HAP-1 (cell line): ENCODE data around the gene PRR33.

Experiments
- DNase-seq, 2 experiments: peaks; one replicate each; pipeline ENCODE4 v3.0.0-alpha.2; 2016 to 2020; ENCODE audit warnings: low spot score in 2 of 2
- H3K27me3 ChIP-seq: fragments of 250-450 bp; sonication (Bioruptor Pico); 2 replicates; pipeline ENCODE4 v1.5.1; 2020; ENCODE audit warnings: low read depth, mild to moderate bottlenecking, moderate library complexity
- H3K36me3 ChIP-seq: fragments of 250-450 bp; sonication (Bioruptor Pico); replicated peaks from 2 replicates; pipeline ENCODE4 v1.5.1; 2020; ENCODE audit warnings: mild to moderate bottlenecking
- H3K4me1 ChIP-seq: fragments of 250-450 bp; sonication (Bioruptor Pico); 2 replicates; pipeline ENCODE4 v1.5.1; 2020; ENCODE audit warnings: mild to moderate bottlenecking
- H3K4me3 ChIP-seq: fragments of 250-450 bp; sonication (Bioruptor Pico); 2 replicates; pipeline ENCODE4 v1.5.1; 2020; ENCODE audit warnings: mild to moderate bottlenecking, moderate library complexity
- H3K9me3 ChIP-seq: fragments of 250-450 bp; sonication (Bioruptor Pico); 2 replicates; pipeline ENCODE4 v1.5.1; 2020; ENCODE audit warnings: mild to moderate bottlenecking, moderate library complexity
- in situ Hi-C: fragments of 300-500 bp; cut with MboI; formaldehyde crosslinking; loops from 3 replicates; pipeline ENCODE4 v1.14.3; 2020; ENCODE audit warnings: low sequenced_read_pairs, inconsistent platforms, mixed read lengths

The PRR33 gene

GRCh38 chr11:1839924-1840779 is 51.5 kb downstream of the PRR33 start:
- H3K36me3 ChIP-seq, result no peaks in the 10 kb centered on the region
- in situ Hi-C loops, result no loop called here
- no peaks in the 10 kb centered on the region for H3K27me3 ChIP-seq
- H3K9me3 ChIP-seq, result no peaks in the 10 kb centered on the region
- H3K4me3 ChIP-seq, result no peak overlapping the region
- DNase-seq, result no peak
- H3K4me1 ChIP-seq, result no peaks in the 10 kb centered on the region

DNA sequence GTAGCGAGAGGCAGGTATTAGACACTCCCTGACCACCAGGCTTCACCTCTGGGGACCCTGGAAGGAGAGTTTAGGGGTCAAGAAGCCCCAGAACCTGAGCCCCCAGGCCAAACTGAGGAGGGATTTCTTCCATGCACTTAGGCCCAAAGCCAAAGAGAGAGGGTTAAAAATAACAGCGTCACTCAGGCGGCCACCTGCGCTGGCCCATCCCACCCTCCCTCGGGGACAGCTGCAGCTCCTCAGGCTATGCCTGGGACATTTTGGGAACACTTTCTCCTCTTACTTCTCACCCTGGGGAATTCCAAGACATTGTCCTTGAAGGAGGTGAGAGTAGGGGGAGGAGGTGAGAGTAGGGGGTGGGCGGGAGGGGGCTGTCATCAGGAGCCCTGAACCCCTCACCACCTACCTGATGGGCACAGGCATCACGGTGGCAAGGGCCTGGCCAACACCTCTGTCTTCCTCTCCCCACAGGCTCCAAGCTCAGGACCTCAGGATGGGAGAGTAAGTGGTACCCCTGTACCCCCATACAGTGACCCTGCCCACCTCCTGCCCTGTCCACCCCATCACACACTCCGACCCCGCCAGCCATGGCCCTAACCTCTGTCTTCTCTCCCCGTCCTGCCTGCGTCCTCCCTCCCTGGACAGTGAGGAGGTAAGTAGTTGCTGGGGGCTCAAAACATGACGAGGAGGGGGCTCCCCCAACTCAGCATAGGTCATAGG is 52.3 kb downstream of the PRR33 start:
- no peaks in the 10 kb centered on the region for H3K36me3 ChIP-seq
- no peaks in the 10 kb centered on the region for H3K27me3 ChIP-seq
- in situ Hi-C loops, result no loop called here
- H3K9me3 ChIP-seq, result no peaks in the 10 kb centered on the region
- no peak for DNase-seq
- H3K4me3 ChIP-seq, result no peak overlapping the region
- H3K4me1 ChIP-seq, result no peaks in the 10 kb centered on the region

- in situ Hi-C loops, result no loop called here
- Histone ChIP-seq H3K4me1 (no peaks in the 10 kb centered on the region), H3K27me3 (no peaks in the 10 kb centered on the region), H3K4me3 (no peak within 1 kb of the TSS), H3K9me3 (no peaks in the 10 kb centered on the region), H3K36me3 (no peaks in the 10 kb centered on the region)
- DNase-seq, result no peak
Measured at GRCh38 chr11:1838426-1839144, 53.1 kb downstream of the PRR33 start, which contains the start of gene TNNI2. TSS of gene TNNI2 (plus strand) at chr11:1838981. CDS start at chr11:1839697, 716 bp downstream.
